Smooth muscle cell (in vitro differentiated cells): ENCODE results near the gene SLC26A6. TPM values are rescaled to one million over a fixed set of nuclear protein-coding genes. Genes with fewer than 3 reads are reported as not detected.

Source experiments
- DNase-seq: peaks from one replicate; lab custom pipeline; 2025; ENCODE audit not compliant: unreplicated experiment; lab: John Stamatoyannopoulos, UW
- H2AFZ ChIP-seq: fragments of 200-600 bp; sonication (generic); 2 replicates; pipeline ENCODE4 v1.6.0; 2016; ENCODE audit warnings: antibody characterized with exemption, low read depth, mild to moderate bottlenecking
- H3F3A ChIP-seq: fragments of 200-600 bp; sonication (generic); 2 replicates; pipeline ENCODE4 v1.6.0; 2017; ENCODE audit warnings: antibody characterized with exemption, low read depth
- H3K27ac ChIP-seq: fragments of 200-600 bp; sonication (generic); 2 replicates; pipeline ENCODE4 v1.5.1; 2016; ENCODE audit warnings: low read depth, mild to moderate bottlenecking
- H3K27me3 ChIP-seq: fragments of 200-600 bp; sonication (generic); 2 replicates; pipeline ENCODE4 v1.6.1; 2016; ENCODE audit warnings: low read depth, mild to moderate bottlenecking
- H3K36me3 ChIP-seq: fragments of 200-600 bp; sonication (generic); 2 replicates; pipeline ENCODE4 v1.5.1; 2016; ENCODE audit warnings: low read depth
- H3K4me1 ChIP-seq: fragments of 200-600 bp; sonication (generic); 2 replicates; pipeline ENCODE4 v1.5.1; 2016; ENCODE audit warnings: low read depth
- H3K4me2 ChIP-seq: fragments of 200-600 bp; sonication (generic); 2 replicates; pipeline ENCODE4 v1.6.0; 2016; ENCODE audit warnings: mild to moderate bottlenecking
- H3K4me3 ChIP-seq: fragments of 200-600 bp; sonication (generic); 2 replicates; pipeline ENCODE4 v1.5.1; 2016; ENCODE audit warnings: mild to moderate bottlenecking
- H3K79me2 ChIP-seq: fragments of 200-600 bp; sonication (generic); 2 replicates; pipeline ENCODE4 v1.6.0; 2016; ENCODE audit warnings: low read depth, mild to moderate bottlenecking
- H3K9ac ChIP-seq: fragments of 200-600 bp; sonication (generic); 2 replicates; pipeline ENCODE4 v1.6.0; 2016; ENCODE audit warnings: low read depth
- H3K9me3 ChIP-seq: fragments of 200-600 bp; sonication (generic); replicated peaks from 2 replicates; pipeline ENCODE4 v1.5.1; 2016; ENCODE audit warnings: low read depth
- H4K20me1 ChIP-seq: fragments of 200-600 bp; sonication (generic); 2 replicates; pipeline ENCODE4 v1.6.0; 2016; ENCODE audit warnings: low read depth
- CTCF ChIP-seq: fragments of 200-600 bp; sonication (generic); IDR thresholded peaks from 2 replicates; pipeline ENCODE4 v1.5.1; 2017; ENCODE audit warnings: borderline replicate concordance, mild to moderate bottlenecking, antibody characterized with exemption; ENCODE audit not compliant: insufficient read depth, poor library complexity, severe bottlenecking
- WGBS: methylation state at CpG from one replicate; pipeline ENCODE4 v1.1.7; 2016; ENCODE audit warnings: low lambda C conversion rate; 5-methylcytosine and 5-hydroxymethylcytosine counted together
- polyA plus RNA-seq: library from polyadenylated mRNA; unstranded; fragments of >200 nt; fragmentation: Nextera tagmentation; extraction: Ambion mirVana; gene quantifications from 2 replicates; pipeline ENCODE4 v1.2.1, GENCODE V29; 2016
- total RNA-seq: library from RNA; depleted of rRNA; stranded (reverse); fragments of >200 nt; gene quantifications from 2 replicates; pipeline ENCODE4 v1.2.3, GENCODE V29; 2014

The SLC26A6 gene
- total and polyA plus RNA-seq, 2 experiments from 2014 or later: 28.4 to 34.8 TPM

DNA sequence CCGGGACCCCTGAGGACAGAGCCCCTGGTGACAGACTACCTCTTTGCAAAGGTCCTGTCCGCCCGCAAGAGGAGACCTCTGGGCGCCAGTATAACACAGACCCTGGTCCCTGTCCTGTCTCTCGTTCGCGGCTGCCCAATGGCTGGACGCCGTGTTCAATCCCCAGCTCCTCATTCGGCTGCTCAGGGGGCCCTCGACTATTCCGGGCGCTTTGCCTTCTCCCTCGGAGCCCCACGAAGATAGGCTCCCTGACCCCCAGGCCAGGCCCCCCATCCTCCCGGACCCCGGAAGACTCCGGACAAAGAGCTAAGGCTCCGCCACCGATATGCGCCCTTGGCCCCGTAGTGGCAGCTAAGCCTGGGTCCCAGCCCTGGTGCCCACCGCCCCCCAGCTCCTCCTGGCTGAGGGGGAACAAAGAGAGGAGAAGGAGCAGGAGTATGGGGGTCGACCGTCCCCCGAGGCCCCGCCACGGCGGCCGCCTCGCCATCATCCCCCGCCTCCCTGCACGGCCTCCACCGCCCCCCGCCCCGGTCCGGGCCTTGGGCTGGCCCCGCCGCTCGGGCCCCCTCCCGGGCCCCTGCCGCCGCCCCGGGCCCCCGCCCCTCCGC is 27.0 kb upstream of the SLC26A6 start:
- Histone ChIP-seq H3K79me2 (no peaks in the 10 kb centered on the region), H4K20me1 (peaks cover 6% of the 10 kb centered on the region), H3K27me3 (no peaks in the 10 kb centered on the region), H3K27ac (no peak overlapping the region), H3K4me2 (peak overlapping the region; percentile 87), H3K9me3 (no peaks in the 10 kb centered on the region), H3K9ac (no peak overlapping the region), H3F3A (peaks cover 7% of the 10 kb centered on the region), H3K4me3 (peak overlapping the region; percentile 57), H3K4me1 (peaks cover 4% of the 10 kb centered on the region), H2AFZ (no peak overlapping the region), H3K36me3 (no peaks in the 10 kb centered on the region)
- WGBS: 11% methylated on average over 18 of the region's 46 CpGs
- no peak for DNase-seq
- TF ChIP-seq CTCF: no peak

DNA sequence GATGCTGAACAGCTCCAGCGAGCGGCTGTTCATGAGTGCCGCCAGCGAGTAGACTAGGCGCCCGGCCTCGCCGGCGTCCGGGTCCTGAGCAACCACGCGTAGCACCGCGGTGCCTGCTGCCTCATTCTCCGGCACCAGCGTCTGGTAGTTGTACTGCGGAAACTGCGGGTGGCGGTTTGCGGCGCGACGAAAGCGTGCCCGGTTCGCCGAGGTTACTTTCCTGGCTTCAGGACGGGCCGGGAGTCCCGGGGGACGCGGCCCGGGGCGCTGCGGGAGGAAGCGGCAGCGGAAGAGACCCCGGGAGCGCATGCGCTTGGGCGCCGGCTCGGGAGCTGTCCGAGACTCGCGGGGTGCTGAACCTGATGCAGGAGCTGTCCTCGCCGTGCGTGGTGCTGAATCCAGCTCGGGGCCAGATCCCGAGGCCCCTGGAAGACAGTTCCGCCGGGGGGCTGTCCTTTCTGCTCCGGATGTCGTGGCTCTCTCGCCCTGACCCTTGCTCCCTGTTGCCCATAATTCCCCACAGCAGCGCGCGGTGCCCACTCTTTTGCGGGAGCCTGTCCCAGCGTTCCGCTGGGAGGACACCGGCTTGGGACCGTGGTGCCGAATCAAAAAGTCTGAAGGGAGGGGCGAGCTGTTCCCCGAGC is 26.4 kb upstream of the SLC26A6 start:
- Histone ChIP-seq H4K20me1 (peaks cover 6% of the 10 kb centered on the region), H3K9me3 (no peaks in the 10 kb centered on the region), H3K4me1 (peaks cover 4% of the 10 kb centered on the region), H2AFZ (no peak overlapping the region), H3K36me3 (no peaks in the 10 kb centered on the region), H3K27ac (no peak overlapping the region), H3K4me2 (peak overlapping the region; percentile 87), H3F3A (peaks cover 7% of the 10 kb centered on the region), H3K9ac (no peak overlapping the region), H3K79me2 (no peaks in the 10 kb centered on the region), H3K4me3 (peak overlapping the region; percentile 57), H3K27me3 (no peaks in the 10 kb centered on the region)
- WGBS: 7% methylated on average over 53 of the region's 67 CpGs
- peak; percentile 76 for DNase-seq
- no peak for TF ChIP-seq CTCF

DNA sequence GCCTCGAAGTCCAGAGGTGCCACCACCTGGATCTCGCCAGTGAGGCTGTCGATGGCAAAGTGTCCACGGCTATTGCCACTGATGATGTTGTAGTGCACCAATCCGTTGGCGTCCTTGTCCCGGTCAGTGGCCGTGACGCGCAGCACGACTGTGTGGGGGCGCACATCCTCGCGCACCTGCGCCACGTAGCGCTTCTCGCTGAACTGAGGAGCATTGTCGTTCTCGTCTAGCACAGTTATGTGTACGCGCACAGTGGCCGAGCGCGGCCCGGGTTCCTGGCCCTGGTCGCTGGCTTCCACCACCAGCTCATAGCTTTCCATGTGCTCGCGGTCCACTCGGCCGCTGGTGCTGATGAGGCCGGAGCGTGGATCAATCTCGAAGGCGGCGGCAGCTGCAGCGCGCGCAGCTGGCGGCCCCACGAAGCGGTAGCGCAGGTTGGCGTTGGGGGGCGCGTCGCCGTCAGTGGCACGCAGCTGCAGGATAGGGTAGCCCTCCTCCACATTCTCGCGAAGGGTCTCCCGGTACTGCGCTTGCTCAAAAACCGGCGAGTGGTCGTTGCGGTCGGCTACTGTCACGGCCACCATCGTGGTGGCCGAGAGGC is 25.6 kb upstream of the SLC26A6 start:
- Histone ChIP-seq H3K4me3 (no peak overlapping the region), H3K27me3 (no peaks in the 10 kb centered on the region), H3K27ac (no peak overlapping the region), H3F3A (peaks cover 7% of the 10 kb centered on the region), H3K79me2 (no peaks in the 10 kb centered on the region), H4K20me1 (peaks cover 6% of the 10 kb centered on the region), H3K4me1 (peaks cover 4% of the 10 kb centered on the region), H3K9ac (no peak overlapping the region), H2AFZ (no peak overlapping the region), H3K9me3 (no peaks in the 10 kb centered on the region), H3K4me2 (peak overlapping the region; percentile 87), H3K36me3 (no peaks in the 10 kb centered on the region)
- WGBS: 90% methylated on average over 61 of the region's 61 CpGs
- no peak for DNase-seq
- TF ChIP-seq CTCF: no peak
